AG09319 (cell line): ENCODE measurements around the gene YWHAQ.

Source experiments
- DNase-seq: peaks from one replicate; pipeline ENCODE4 v3.0.0-alpha.2; 2010; ENCODE audit warnings: low read depth; ENCODE audit errors: extremely low read depth
- CTCF ChIP-seq: IDR thresholded peaks from 2 replicates; pipeline ENCODE4 v1.5.1; 2011; ENCODE audit warnings: low read depth, mild to moderate bottlenecking, inconsistent platforms, low read length, moderate library complexity

The YWHAQ gene

DNA sequence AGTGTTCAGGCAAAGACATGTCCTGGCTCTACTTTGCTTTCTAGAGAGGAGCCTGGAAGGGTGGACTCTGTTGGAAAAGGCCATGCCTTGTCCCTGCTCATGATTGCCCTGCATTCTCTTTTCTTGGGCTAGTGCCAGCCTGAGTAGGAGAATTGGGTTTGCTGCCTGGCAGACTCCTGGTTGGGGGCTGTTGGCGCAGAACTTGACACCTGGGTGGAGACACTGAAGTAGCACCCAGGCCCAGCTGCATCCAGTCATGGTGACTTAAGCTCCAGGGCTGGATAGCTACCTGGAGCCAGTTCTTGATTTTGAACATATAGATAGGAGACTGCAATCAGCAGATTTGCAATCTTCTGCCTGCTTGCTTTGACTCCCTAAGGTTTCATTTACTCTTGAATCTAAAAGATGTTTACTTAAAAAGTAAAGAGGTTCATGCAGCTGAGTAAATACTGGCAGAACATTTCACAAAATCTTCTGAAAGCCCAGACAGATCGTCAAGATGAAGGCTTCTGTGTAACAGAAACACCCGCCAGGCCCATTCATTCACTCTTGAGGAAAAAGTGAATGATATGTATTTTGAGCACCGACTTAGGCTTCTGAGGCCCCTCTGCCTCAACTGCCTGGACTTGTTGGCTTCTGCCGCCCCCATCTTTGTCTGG lies 38.0 kb upstream of the YWHAQ start:
- no peak for DNase-seq
- no peak for TF ChIP-seq CTCF

DNA sequence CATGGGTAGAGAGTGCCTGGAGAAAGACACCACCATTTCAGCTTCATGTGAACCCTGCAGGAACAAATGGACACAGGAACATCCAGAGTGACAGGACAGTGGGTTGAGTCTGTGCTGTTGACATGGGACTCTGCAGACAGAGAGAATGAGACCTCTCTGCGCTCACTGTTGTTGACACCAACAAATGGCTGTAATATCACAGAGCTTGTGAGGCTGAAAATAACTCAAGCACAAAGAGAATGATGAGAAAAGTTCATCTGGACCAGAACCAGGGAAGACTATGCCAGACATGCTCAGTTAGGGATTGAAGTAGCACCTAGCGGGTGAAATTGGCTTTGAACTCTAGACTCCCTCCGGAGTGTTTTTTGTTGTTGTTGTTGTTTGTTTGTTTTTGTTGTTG lies 37.0 kb upstream of the YWHAQ start:
- TF ChIP-seq CTCF: no peak
- DNase-seq: no peak

DNA sequence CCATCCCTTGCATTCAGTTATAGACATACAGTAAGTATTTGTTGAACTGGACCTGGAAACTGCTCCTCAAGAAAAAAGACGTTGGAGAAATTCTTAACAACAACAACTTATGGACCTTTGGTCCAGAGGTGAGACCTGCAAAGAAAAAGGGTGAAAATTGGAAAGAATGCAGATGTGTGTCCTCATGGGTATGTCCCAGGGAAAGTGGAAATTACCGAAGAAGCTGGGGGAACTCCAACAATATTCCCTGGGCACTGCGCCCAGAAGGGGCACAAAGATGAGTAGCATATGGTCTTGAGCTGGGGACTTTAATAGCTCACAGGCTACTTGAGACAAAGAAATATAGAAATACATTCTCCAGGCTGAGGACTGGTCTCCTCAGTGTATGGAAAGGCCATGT lies 35.5 kb upstream of the YWHAQ start:
- DNase-seq: no peak

GRCh38 chr2:9665898-9666297 lies 35.1 kb upstream of the YWHAQ start:
- no peak for DNase-seq
- TF ChIP-seq CTCF: no peak

More for the DNA sequence above, 35.5 kb upstream of the YWHAQ start:
- no peak for TF ChIP-seq CTCF

DNA sequence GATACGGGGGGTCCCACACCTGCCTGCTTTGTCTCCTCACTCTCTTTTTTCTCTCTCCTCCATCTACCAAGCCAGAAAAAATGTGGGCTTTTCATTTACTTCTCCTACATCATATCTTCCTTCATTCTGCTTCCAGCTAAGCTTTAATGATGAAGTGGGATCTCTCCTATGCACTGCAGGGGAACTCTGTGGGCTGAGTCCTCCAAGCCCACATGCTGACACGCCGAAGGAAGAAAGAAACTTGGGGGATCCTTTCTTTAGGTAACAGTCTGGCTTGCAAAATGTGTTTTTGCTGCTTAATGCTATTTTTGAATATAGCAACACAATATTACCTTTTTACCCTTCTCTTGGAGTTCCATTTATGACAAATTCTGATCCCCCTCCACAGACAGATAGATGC lies 33.6 kb upstream of the YWHAQ start:
- no peak for TF ChIP-seq CTCF
- no peak for DNase-seq

GRCh38 chr2:9663008-9663879 lies 32.4 kb upstream of the YWHAQ start:
- DNase-seq: no peak
- TF ChIP-seq CTCF: no peak

DNA sequence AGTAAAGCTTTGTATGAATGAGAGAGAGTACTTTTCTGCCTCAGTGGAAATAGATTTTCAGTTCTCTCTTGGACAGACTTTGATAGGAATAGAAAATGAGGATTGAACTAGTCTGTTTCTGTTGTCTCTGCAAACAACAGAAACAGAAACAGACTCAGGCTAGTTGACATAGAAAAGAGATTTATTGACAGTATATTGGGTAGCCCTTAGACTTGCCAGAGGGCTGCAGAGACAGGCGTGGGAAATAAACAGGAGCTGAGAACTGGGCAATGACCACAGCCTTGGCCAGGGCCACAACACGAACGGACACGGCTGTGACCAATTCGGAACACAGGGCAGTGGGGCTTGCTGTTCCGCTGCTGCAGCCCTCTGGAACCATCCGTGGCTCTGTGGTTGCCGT lies 30.5 kb upstream of the YWHAQ start:
- no peak for DNase-seq
- TF ChIP-seq CTCF: no peak
